IPS-NIHi7 (cell line): ENCODE data around the gene F2RL1.
"Not testable (repeated sequence)": the region's sequence is repeated elsewhere in the genome, so short reads cannot be mapped to it uniquely, and the experiment has no call there.

Experiments
- DNase-seq: peaks from one replicate; pipeline ENCODE4 v3.0.0; 2012; ENCODE audit warnings: mixed read lengths; ENCODE audit errors: extremely low spot score

F2RL1 gene

GRCh38 chr5:76849419-76850291 is 30.8 kb downstream of the F2RL1 start, which contains the start of gene S100Z:
Gene S100Z, plus strand, starts transcription at chr5:76850014. Its CDS starts 25,346 bp downstream, at chr5:76875360.
- DNase-seq = peak; percentile 30

GRCh38 chr5:76850543-76851145 is 31.8 kb downstream of the F2RL1 start:
- no peak for DNase-seq

GRCh38 chr5:76851728-76852369 is 33.0 kb downstream of the F2RL1 start:
- no peak for DNase-seq

GRCh38 chr5:76852772-76853171 is 33.9 kb downstream of the F2RL1 start:
- no peak for DNase-seq

GRCh38 chr5:76853741-76854140 is 34.9 kb downstream of the F2RL1 start:
- DNase-seq = not testable (repeated sequence)

- no peak for DNase-seq
These were observed 35.8 kb downstream of the F2RL1 start for GRCh38 chr5:76854644-76855043.

- DNase-seq = not testable (repeated sequence)
These were observed 36.7 kb downstream of the F2RL1 start for GRCh38 chr5:76855501-76855900.

GRCh38 chr5:76855961-76856360 is 37.1 kb downstream of the F2RL1 start:
- no peak for DNase-seq

- not testable (repeated sequence) for DNase-seq
These were observed 38.0 kb downstream of the F2RL1 start for GRCh38 chr5:76856800-76857199.

GRCh38 chr5:76859591-76860247 is 40.9 kb downstream of the F2RL1 start:
- DNase-seq = no peak

- DNase-seq = no peak
These were observed 42.8 kb downstream of the F2RL1 start for GRCh38 chr5:76861612-76862011.

GRCh38 chr5:76863001-76863400 is 44.2 kb downstream of the F2RL1 start:
- DNase-seq = no peak

- no peak for DNase-seq
These were observed 47.7 kb downstream of the F2RL1 start for GRCh38 chr5:76866503-76866902.

GRCh38 chr5:76867038-76867437 is 48.2 kb downstream of the F2RL1 start:
- DNase-seq = no peak

- DNase-seq = peak; percentile 73
These were observed 49.2 kb downstream of the F2RL1 start for GRCh38 chr5:76867827-76868693.

- DNase-seq = no peak
These were observed 51.2 kb downstream of the F2RL1 start for GRCh38 chr5:76870046-76870445.

GRCh38 chr5:76874088-76874581 is 55.3 kb downstream of the F2RL1 start:
- no peak for DNase-seq
